ENCODE measurements around the gene ZNF668.

ZNF668 gene

DNA sequence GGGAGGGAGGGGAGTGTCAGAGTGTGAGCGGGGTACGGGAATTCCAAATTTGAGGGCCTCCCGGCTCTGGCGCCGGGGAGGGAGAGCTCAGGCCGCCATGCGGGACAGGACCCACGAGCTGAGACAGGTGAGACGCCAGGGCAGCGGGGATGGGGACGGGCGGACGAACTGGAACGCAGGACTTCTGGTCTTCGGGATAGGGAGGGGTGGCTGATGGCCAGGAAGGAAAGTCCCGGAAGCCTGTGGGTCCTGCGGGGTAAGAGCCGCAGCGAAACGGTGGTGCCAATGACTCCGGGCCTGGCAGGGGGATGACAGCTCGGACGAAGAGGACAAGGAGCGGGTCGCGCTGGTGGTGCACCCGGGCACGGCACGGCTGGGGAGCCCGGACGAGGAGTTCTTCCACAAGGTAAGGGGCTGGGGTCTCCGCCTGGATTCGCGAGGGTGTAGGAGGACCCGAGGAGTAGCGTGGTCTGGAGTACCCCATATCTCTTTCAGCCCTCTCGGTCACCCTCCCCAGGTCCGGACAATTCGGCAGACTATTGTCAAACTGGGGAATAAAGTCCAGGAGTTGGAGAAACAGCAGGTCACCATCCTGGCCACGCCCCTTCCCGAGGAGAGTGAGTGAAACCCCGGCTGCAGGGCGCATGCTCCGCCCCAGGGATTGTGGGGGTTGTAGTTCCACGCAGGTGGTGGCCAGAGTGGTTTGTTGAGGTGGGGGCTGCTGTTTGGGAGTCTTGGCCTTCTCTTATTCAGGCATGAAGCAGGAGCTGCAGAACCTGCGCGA, 40.1 kb downstream of the ZNF668 start:
- peak; percentile 91 for DNase-seq (ENCODE audit: low spot score)
- TF ChIP-seq, protein P1, sequence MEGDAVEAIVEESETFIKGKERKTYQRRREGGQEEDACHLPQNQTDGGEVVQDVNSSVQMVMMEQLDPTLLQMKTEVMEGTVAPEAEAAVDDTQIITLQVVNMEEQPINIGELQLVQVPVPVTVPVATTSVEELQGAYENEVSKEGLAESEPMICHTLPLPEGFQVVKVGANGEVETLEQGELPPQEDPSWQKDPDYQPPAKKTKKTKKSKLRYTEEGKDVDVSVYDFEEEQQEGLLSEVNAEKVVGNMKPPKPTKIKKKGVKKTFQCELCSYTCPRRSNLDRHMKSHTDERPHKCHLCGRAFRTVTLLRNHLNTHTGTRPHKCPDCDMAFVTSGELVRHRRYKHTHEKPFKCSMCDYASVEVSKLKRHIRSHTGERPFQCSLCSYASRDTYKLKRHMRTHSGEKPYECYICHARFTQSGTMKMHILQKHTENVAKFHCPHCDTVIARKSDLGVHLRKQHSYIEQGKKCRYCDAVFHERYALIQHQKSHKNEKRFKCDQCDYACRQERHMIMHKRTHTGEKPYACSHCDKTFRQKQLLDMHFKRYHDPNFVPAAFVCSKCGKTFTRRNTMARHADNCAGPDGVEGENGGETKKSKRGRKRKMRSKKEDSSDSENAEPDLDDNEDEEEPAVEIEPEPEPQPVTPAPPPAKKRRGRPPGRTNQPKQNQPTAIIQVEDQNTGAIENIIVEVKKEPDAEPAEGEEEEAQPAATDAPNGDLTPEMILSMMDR (IDR thresholded peaks at IDR 0.05; ENCODE audit: poor library complexity, severe bottlenecking): no peak
- ATAC-seq (ENCODE audit: low read depth): peak; percentile 69
- no peaks in the 10 kb centered on the region for H3K4me1 ChIP-seq (ENCODE audit: insufficient read depth, poor library complexity, severe bottlenecking)
- no peaks in the 10 kb centered on the region for H3K27me3 ChIP-seq (ENCODE audit: insufficient read depth, poor library complexity, severe bottlenecking)
- H3K9me3 ChIP-seq (ENCODE audit: severe bottlenecking): no peaks in the 10 kb centered on the region
- peak overlapping the region; percentile 62 for H3K4me3 ChIP-seq (ENCODE audit: severe bottlenecking)
- peak overlapping the region; percentile 44 for H3K27ac ChIP-seq (ENCODE audit: poor library complexity, severe bottlenecking)
- H3K36me3 ChIP-seq (ENCODE audit: low read depth): peaks cover 16% of the 10 kb centered on the region

DNA sequence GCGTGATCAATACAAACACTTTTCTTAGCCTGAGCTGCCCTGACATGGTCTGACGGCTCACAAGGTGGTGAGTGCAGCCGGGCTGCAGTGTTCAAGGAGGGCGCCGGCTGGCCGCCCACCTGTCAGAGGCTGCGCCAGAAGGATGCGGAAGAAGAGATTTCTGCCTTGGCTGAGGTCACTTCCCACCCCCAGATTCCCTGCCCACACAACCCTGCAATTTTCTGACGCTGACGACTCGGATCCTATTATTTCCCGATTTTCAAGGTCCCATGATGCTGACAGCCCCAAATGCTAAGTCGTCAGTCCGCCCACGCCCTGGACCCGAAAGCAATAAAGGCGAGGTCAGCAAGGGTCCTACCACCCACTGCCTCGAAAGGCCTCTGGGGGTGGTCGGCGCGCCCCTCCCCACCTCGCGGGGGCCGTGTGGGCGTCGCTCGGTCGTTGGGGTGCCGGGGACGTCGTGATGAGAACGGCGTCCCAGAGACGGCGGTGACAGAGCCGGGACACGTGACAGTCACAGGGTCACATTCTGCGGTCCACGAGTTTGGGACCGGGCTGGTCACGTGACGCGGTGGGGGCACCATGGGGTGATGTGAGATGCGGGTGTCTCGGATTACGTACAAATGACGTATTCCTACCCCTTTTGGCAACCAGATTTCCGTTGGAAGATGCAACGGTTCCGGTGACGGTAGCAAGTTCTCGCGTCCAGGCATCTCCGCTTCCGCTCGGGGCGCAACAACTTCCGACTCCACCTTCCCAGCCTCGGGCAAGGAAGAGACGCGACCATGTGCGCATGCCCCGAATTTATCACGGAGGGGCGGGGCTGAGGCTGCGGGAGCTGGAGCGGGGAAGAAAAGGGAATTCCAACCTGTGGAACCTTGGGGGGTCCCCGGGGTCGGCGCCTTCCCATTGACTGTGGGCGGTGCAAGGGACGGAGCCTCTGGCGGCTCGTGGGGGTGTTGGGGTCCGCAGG, 41.0 kb downstream of the ZNF668 start, which contains the start of gene STX4:
Gene STX4 (plus strand): TSS at position 823 of the 973 bp plus-strand sequence. CDS start 248 bp downstream, outside the sequence.
- ATAC-seq (ENCODE audit: low read depth): peak; percentile 71
- Histone ChIP-seq H3K36me3 (ENCODE audit: low read depth) (peaks cover 12% of the 10 kb centered on the region), H3K27ac (ENCODE audit: poor library complexity, severe bottlenecking) (peak within 1 kb of the TSS; percentile 44), H3K9me3 (ENCODE audit: severe bottlenecking) (no peaks in the 10 kb centered on the region), H3K27me3 (ENCODE audit: insufficient read depth, poor library complexity, severe bottlenecking) (no peaks in the 10 kb centered on the region), H3K4me1 (ENCODE audit: insufficient read depth, poor library complexity, severe bottlenecking) (no peaks in the 10 kb centered on the region), H3K4me3 (ENCODE audit: severe bottlenecking) (peak within 1 kb of the TSS; percentile 62)
- TF ChIP-seq, protein P1 (IDR thresholded peaks at IDR 0.05; ENCODE audit: poor library complexity, severe bottlenecking): no peak
- DNase-seq (ENCODE audit: low spot score): peak; percentile 95

DNA sequence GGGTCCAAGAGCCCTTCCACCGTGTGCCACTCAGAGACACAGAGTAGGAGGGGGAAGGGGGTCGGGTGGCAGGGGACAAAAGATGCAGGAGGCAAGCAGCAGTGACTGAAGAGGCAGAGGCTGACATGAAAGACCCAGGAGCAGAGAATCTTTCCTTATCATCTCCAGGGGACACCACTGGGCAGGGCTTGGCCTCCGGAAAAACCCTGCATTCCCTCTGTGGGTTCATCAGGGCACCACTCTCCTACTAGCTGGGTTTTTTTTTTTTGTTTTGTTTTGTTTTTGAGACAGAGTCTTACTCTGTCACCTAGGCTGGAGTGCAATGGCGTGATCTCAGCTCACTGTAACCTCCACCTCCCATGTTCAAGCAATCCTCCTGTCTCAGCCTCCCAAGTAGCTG, 42.8 kb downstream of the ZNF668 start:
- ATAC-seq (ENCODE audit: low read depth) (no peak), DNase-seq (ENCODE audit: low spot score) (no peak)
- Histone ChIP-seq H3K9me3 (ENCODE audit: severe bottlenecking) (no peaks in the 10 kb centered on the region), H3K27me3 (ENCODE audit: insufficient read depth, poor library complexity, severe bottlenecking) (no peaks in the 10 kb centered on the region), H3K27ac (ENCODE audit: poor library complexity, severe bottlenecking) (no peak overlapping the region), H3K4me1 (ENCODE audit: insufficient read depth, poor library complexity, severe bottlenecking) (no peaks in the 10 kb centered on the region), H3K4me3 (ENCODE audit: severe bottlenecking) (no peak overlapping the region), H3K36me3 (ENCODE audit: low read depth) (peaks cover 10% of the 10 kb centered on the region)
- TF ChIP-seq, protein P1 (IDR thresholded peaks at IDR 0.05; ENCODE audit: poor library complexity, severe bottlenecking): no peak

DNA sequence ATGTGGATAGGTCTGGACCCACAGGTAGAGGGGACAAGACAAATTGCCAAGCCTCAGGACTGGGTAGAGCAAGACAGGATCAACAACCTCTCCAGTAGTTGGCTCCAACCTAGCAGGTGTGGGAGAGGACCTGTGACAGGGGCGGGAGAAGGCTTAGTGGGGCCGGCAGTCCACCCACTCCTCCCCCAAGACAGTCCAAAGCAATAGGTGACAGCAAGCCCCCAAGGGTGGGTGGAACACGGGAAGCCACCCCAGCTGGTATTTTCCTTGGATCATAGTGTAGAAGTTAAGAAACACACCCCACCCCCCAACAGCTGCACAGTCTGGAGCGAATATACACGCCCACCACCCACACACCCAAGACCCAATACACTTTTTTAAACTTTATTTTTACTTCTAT, 44.8 kb downstream of the ZNF668 start:
- H3K27me3 ChIP-seq (ENCODE audit: insufficient read depth, poor library complexity, severe bottlenecking): no peaks in the 10 kb centered on the region
- ATAC-seq (ENCODE audit: low read depth): no peak
- no peak for DNase-seq (ENCODE audit: low spot score)

More for the DNA sequence above, 44.8 kb downstream of the ZNF668 start:
- Histone ChIP-seq H3K27ac (ENCODE audit: poor library complexity, severe bottlenecking) (no peak overlapping the region), H3K9me3 (ENCODE audit: severe bottlenecking) (no peaks in the 10 kb centered on the region), H3K36me3 (ENCODE audit: low read depth) (no peaks in the 10 kb centered on the region), H3K4me1 (ENCODE audit: insufficient read depth, poor library complexity, severe bottlenecking) (no peaks in the 10 kb centered on the region), H3K4me3 (ENCODE audit: severe bottlenecking) (no peak overlapping the region)
- TF ChIP-seq, protein P1 (IDR thresholded peaks at IDR 0.05; ENCODE audit: poor library complexity, severe bottlenecking): no peak
